LNCAP (cell line): ENCODE data around the gene TTLL5.

ENCODE experiments used
- TF ChIP-seq, protein P1 (sequence below): fragments of 450-650 bp; IDR thresholded peaks from 2 replicates; pipeline ENCODE4 v1.5.1; 2017; ENCODE audit warnings: mild to moderate bottlenecking

Gene TTLL5

DNA sequence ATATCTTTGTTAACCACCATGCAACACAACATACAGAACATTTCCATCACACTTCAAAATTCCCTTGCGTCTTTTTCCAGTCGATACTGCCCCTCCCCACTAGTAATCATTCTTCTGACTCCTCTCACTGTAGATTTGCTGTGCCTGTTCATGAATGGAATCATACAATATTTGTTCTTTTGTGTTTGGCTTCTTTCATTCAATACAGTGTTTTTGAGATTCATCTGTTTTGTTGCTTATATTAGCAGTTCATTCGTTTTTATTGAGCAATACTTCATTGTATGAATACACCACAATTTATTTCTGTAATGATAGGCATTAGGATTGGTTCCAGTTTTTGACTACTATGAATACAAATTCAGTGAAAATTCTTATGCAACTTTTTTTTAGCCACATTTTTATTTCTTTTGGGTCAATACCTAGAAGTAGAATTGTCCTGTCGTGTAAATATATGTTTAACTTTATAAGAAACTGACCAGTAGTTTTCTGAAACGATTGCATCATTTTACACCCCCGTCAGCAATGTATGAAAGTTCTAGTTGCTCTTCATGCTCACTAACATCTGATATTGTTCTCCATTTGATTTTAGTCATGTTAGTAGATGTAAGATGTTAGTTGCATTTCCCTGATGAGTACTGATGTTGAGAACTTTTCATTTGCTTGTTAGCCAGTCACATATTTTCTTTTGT lies 193.2 kb downstream of the TTLL5 start:
- TF ChIP-seq, protein P1, sequence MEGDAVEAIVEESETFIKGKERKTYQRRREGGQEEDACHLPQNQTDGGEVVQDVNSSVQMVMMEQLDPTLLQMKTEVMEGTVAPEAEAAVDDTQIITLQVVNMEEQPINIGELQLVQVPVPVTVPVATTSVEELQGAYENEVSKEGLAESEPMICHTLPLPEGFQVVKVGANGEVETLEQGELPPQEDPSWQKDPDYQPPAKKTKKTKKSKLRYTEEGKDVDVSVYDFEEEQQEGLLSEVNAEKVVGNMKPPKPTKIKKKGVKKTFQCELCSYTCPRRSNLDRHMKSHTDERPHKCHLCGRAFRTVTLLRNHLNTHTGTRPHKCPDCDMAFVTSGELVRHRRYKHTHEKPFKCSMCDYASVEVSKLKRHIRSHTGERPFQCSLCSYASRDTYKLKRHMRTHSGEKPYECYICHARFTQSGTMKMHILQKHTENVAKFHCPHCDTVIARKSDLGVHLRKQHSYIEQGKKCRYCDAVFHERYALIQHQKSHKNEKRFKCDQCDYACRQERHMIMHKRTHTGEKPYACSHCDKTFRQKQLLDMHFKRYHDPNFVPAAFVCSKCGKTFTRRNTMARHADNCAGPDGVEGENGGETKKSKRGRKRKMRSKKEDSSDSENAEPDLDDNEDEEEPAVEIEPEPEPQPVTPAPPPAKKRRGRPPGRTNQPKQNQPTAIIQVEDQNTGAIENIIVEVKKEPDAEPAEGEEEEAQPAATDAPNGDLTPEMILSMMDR, result no peak

DNA sequence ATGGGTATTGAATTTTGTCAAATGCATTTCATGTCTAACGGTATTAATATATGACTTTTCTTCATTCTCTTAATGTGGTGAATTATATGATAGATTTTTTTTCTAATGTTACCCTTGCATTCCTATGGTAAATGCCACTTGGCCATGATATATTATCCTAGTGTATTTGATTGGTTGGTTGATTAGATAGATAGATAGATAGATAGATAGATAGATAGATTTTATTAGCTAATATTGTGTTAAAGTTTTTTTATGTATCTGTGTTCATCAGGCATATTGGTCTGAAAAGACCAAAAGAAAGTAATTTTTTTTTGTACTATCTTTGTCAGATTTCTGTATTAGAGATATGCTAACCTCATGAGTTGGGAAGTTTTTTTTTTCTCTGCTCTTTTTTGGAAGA lies 196.2 kb downstream of the TTLL5 start:
- TF ChIP-seq, protein P1, result no peak

DNA sequence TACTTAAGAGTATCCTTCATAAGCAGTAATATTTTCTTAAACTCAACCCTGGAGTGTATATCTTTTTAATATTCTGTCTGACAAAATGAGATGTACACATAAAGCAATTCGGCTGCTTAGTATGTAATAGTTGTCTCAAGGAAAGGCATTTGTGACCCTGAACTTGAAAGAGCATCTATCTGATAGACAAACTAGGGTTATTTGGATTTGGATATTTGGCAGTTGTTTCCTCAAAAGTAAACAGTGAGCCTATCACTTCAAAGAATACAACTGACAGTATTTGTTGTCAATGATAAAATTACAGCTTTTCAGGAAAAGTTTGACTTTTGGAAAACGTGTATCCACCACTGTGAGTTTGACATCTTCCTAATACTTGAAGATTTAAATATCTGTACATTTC lies 197.3 kb downstream of the TTLL5 start:
- TF ChIP-seq, protein P1, result no peak

DNA sequence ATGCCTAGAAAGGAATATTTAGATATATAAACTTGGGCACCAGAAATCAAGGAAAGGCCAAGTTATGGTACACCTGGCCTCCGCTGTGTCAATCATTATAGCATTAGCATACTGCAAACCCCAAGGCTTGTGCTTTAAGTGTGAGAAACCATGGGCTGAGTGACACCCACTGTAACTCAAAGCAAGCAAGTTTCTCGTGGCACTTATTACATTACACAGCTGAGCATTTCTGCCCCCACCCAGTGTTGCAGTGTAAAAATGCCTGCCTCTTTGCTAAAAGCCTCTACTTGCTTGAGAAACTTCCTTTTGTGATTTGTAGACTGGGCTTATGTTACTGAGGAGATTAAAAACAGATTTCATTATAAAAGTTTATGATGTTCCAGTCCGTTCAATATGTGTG lies 198.7 kb downstream of the TTLL5 start:
- TF ChIP-seq, protein P1, result no peak

DNA sequence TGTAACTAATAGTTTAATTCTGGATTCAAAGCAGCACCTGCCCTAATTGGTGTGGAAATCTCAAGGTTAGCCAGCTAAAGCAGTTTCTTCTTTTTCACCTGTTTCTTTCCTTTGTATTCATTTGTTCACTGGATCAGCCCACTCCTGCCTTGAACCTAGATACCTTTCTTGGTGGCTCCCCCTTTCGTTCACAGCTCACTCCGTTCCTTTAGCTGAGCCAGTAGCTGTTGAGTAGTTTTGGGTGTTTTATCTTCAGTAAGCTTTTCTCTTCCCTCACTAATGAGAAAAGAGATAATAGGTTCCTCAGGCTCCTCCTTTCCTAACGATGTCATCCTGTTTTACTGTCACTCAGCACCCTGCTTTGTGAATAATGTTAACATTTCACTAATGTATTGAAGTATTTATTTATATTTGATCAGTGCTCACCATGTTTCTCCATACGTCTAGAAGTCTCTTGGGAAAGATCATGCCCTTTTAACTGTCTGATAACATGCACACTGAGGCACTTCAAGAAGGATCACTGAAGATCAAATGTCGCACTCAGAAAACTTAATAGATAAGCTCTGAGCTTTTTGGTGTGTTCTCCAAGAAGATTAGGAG lies 199.6 kb downstream of the TTLL5 start:
- TF ChIP-seq, protein P1, result no peak

DNA sequence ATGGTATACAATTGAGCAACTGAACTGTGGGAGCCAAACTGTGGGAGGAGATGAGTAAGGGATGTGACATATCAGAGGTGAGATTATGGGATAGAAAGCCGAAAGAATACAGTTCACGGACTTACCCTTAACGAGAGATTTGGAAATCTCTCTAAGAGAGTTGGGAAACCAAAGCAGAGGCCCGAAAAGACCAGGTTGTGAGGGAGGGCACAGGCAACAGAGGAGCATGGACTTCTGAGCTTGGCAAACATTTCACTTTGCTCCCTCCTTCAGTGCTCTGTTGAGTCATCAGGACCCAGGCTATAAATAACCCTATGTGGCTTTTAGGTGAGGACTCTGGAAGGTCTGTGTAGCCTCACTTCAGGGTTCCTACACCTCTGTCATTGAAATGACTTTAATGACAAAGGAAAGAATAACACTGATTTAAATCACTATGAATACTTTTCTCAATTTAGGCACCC lies 200.1 kb downstream of the TTLL5 start:
- TF ChIP-seq, protein P1, result no peak

DNA sequence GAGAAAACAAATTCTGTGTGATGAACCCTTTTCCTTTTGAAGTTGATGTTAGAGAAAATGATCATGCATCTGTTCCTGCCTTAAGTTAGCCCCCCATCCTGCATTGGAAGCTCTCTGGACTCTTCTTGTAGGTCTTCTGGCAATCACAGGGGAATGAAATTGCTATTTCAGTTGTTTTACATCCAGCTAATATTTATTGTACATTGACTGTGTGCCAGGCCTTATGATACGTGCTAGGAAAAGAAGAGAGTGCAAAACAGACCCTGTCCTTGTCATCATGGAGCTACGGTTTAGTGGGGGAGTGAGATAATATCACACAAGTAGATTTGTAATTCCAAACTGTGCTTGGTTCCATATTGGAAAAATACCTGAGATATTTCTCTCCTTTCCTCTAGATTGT lies 202.2 kb downstream of the TTLL5 start:
- TF ChIP-seq, protein P1, result no peak
